Glomerular endothelial cell (primary cell): ENCODE data around the gene ASAP2. TPM values are rescaled to one million over a fixed set of nuclear protein-coding genes. Genes with fewer than 3 reads are reported as not detected.

ENCODE experiments used
- DNase-seq: peaks from one replicate; pipeline ENCODE4 v3.0.0-alpha.2; 2011; ENCODE audit warnings: low read depth, low spot score; ENCODE audit errors: extremely low read depth
- total RNA-seq: library from RNA; depleted of rRNA; stranded (reverse); fragments of >200 nt; gene quantifications from 2 replicates; pipeline ENCODE4 v1.2.3, GENCODE V29; 2015

The ASAP2 gene
- total RNA-seq, 1 donor from 2014 or later: 71.6 TPM

- no peak for DNase-seq
Observed at GRCh38 chr2:9336241-9336575, 129.6 kb downstream of the ASAP2 start.

GRCh38 chr2:9336576-9337314, 130.1 kb downstream of the ASAP2 start:
- DNase-seq: peak; percentile 67

GRCh38 chr2:9337901-9338300, 131.3 kb downstream of the ASAP2 start:
- DNase-seq: no peak

GRCh38 chr2:9341337-9341887, 134.8 kb downstream of the ASAP2 start:
- DNase-seq: no peak

GRCh38 chr2:9342659-9343058, 136.0 kb downstream of the ASAP2 start:
- no peak for DNase-seq

- no peak for DNase-seq
Observed at GRCh38 chr2:9343524-9343923, 136.9 kb downstream of the ASAP2 start.

GRCh38 chr2:9344434-9344833, 137.8 kb downstream of the ASAP2 start:
- no peak for DNase-seq

- no peak for DNase-seq
Observed at GRCh38 chr2:9345343-9345742, 138.7 kb downstream of the ASAP2 start.

- DNase-seq: no peak
Observed at GRCh38 chr2:9345997-9346396, 139.4 kb downstream of the ASAP2 start.

GRCh38 chr2:9346885-9347284, 140.3 kb downstream of the ASAP2 start:
- no peak for DNase-seq

GRCh38 chr2:9347411-9347881, 140.8 kb downstream of the ASAP2 start:
- DNase-seq: peak; percentile 18

- DNase-seq: no peak
Observed at GRCh38 chr2:9354318-9354717, 147.7 kb downstream of the ASAP2 start.

GRCh38 chr2:9355270-9355669, 148.7 kb downstream of the ASAP2 start:
- no peak for DNase-seq

- DNase-seq: no peak
Observed at GRCh38 chr2:9355716-9356115, 149.1 kb downstream of the ASAP2 start.

GRCh38 chr2:9356261-9356660, 149.6 kb downstream of the ASAP2 start:
- no peak for DNase-seq

- DNase-seq: no peak
Observed at GRCh38 chr2:9358846-9359245, 152.2 kb downstream of the ASAP2 start.

- no peak for DNase-seq
Observed at GRCh38 chr2:9359463-9359862, 152.9 kb downstream of the ASAP2 start.

- DNase-seq: no peak
Observed at GRCh38 chr2:9360110-9360509, 153.5 kb downstream of the ASAP2 start.

- DNase-seq: no peak
Observed at GRCh38 chr2:9360701-9361100, 154.1 kb downstream of the ASAP2 start.

- DNase-seq: no peak
Observed at GRCh38 chr2:9364373-9364772, 157.8 kb downstream of the ASAP2 start.

- no peak for DNase-seq
Observed at GRCh38 chr2:9364791-9365497, 158.3 kb downstream of the ASAP2 start.

- no peak for DNase-seq
Observed at GRCh38 chr2:9365498-9366019, 158.9 kb downstream of the ASAP2 start.
